Measurements from ENCODE around the gene PLK5.
"Not testable (repeated sequence)": the region's sequence is repeated elsewhere in the genome, so short reads cannot be mapped to it uniquely, and the experiment has no call there.

Gene PLK5

GRCh38 chr19:1523412-1524286 lies at the start of gene PLK5:
PLK5 (plus strand) TSS chr19:1524077; CDS start chr19:1526997, 2,920 bp downstream.
- H3K4me3 ChIP-seq (replicated peaks; ENCODE audit: low read depth, low read length): no peak within 1 kb of the TSS
- TF ChIP-seq CTCF (IDR thresholded peaks at IDR 0.05; ENCODE audit: low read depth, low read length, missing control alignments): no peak
- no peak for DNase-seq (ENCODE audit: extremely low read depth, low read depth)

GRCh38 chr19:1474765-1475351 lies 49.0 kb upstream of the PLK5 start:
- H3K4me3 ChIP-seq (replicated peaks; ENCODE audit: low read depth, low read length): no peak overlapping the region
- DNase-seq (ENCODE audit: extremely low read depth, low read depth): no peak
- TF ChIP-seq CTCF (IDR thresholded peaks at IDR 0.05; ENCODE audit: low read depth, low read length, missing control alignments): no peak

- no peak for TF ChIP-seq CTCF (IDR thresholded peaks at IDR 0.05; ENCODE audit: low read depth, low read length, missing control alignments)
- no peak for DNase-seq (ENCODE audit: extremely low read depth, low read depth)
- H3K4me3 ChIP-seq (replicated peaks; ENCODE audit: low read depth, low read length): no peak overlapping the region
Observed at GRCh38 chr19:1475751-1476437, 48.0 kb upstream of the PLK5 start.

- DNase-seq (ENCODE audit: extremely low read depth, low read depth); H3K4me3 ChIP-seq (replicated peaks; ENCODE audit: low read depth, low read length): not testable (repeated sequence)
Observed at GRCh38 chr19:1477056-1477455, 46.8 kb upstream of the PLK5 start.

- H3K4me3 ChIP-seq (replicated peaks; ENCODE audit: low read depth, low read length): peak within 1 kb of the TSS; percentile 84
- TF ChIP-seq CTCF (IDR thresholded peaks at IDR 0.05; ENCODE audit: low read depth, low read length, missing control alignments): no peak
- DNase-seq (ENCODE audit: extremely low read depth, low read depth): peak; percentile 68
Observed at GRCh38 chr19:1478934-1479707, 44.8 kb upstream of the PLK5 start, which contains the start of gene C19orf25. C19orf25 (minus strand) TSS chr19:1479215; CDS start chr19:1478903, 312 bp downstream.

- no peak for DNase-seq (ENCODE audit: extremely low read depth, low read depth)
- TF ChIP-seq CTCF (IDR thresholded peaks at IDR 0.05; ENCODE audit: low read depth, low read length, missing control alignments): no peak
- H3K4me3 ChIP-seq (replicated peaks; ENCODE audit: low read depth, low read length): no peak overlapping the region
Observed at GRCh38 chr19:1481224-1481892, 42.5 kb upstream of the PLK5 start.
